Activated CD4-positive, alpha-beta T cell treated with anti-CD3 and anti-CD28 coated beads, Interleukin-2, Interleukin-6, amounts not matched to agents 100 ng/mL and 50 ng/mL, durations not matched to agents 16 hours and 8 hours (primary cell): ENCODE measurements around the gene SLC25A38.

Source experiments
- DNase-seq: peaks from one replicate; pipeline ENCODE4 v3.0.0-alpha.2; 2020

Gene SLC25A38

DNA sequence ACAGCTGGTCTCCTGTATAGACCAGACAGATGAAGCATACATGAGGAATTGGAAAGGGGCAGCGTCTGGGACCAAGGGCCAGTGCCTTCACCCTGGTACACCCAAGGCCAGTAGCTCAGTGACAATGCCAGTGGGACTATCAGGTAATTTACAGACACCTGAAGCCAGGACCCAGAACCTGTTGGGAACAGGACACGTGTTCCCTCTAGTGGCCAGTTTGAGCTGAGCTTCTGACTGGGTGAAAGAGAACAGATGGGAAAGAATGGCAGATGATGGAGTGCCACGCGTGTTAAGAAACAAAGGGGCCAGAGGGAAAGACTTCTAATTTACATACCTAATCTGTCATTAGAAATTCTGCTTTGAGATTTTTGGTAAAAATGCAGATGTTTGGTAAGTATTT, 5.1 kb upstream of the SLC25A38 start:
- peak; percentile 81 for DNase-seq

DNA sequence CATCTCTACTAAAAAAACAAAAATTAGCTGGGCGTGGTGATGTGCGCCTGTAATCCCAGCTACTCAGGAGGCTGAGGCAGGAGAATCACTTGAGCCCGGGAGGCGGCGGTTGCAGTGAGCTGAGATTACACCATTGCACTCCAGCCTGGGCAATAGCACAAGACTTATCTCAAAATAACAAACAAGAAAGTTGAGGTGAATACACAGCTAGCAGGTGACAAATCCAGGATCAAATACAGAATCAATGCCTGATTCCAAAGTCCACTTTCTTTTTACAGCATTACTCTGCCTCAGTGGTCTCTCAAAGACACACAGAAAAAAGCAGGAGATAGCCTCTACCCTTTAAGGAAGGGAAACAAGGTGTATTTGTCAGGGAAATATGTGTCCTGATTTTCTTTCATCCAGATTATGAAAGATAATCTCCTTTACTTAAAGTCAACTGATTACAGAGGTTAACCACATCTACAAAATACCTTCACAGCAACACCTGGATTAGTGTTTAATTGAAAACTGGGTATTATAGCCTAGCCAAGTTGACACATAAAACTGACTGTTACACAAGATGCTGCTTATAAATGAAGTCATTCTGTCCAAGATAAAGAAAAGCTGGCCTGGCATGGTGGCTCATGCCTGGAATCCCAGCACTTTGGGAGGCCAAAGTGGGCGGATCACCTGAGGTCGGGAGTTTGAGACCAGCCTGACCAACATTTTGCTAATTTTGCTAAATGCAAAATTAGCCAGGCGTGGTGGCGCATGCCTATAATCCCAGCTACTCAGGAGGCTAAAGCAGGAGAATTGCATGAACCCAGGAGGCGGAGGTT, 4.0 kb upstream of the SLC25A38 start:
- DNase-seq, result no peak

DNA sequence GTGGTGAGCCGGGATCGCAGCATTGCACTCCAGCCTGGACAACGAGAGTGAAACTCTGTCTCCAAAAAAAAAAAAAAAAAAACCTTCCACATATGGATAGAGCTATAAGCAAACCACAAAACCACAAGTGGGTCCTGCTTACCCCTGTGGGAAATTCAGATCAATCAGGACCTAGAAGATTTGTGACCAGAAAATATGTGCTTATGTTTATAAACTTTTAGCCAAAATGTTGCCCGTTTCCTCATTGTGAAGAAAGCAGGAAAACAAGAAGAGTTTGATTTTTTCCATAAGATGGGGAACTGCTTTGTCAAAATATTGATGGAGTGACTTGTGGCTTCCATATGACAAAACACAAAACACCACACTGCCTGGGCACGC, 3.4 kb upstream of the SLC25A38 start:
- DNase-seq, result no peak

DNA sequence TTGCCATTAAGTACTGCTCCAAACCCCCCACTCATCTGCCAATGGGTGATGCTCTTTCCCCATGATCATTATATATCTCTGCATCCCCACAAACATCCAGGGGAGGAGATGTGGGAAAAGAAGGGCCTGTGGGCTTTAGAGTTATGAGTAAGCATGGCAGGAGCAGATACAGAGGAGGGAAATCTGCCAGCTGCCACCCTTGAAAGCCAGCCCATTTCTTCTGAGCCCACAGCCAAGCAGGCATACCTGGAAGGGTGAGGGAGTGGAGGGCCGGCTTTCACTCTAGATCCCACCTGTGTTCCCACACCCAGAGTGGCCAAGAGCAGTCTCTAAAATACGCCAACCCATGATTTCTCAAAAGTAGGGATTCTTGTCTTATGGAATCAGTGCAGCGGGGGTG, 1.7 kb upstream of the SLC25A38 start:
- DNase-seq, result no peak

GRCh38 chr3:39383881-39384664, 903 bp downstream of the SLC25A38 start:
- DNase-seq, result peak; percentile 98

- DNase-seq, result no peak
Measured at GRCh38 chr3:39384665-39385000, 1.5 kb downstream of the SLC25A38 start.

GRCh38 chr3:39385456-39386090, 2.4 kb downstream of the SLC25A38 start:
- DNase-seq, result peak; percentile 27

DNA sequence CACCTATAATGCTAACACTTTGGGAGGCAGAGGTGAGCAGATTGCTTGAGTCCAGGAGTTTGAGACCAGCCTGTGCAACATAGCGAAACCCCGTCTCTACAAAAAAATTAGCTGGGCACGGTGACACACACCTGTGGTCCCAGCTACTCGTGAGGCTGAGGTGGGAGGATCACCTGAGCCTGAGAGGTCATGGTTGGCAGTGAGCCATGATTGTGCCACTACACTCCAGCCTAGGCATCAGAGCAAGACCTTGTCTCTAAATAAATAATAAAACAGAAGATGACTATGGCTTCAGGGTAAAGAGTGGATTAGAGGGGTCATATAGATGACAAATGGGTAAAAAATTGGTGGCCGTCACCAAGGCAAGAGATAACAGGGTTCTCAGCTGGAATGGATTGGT, 3.1 kb downstream of the SLC25A38 start:
- DNase-seq, result no peak

DNA sequence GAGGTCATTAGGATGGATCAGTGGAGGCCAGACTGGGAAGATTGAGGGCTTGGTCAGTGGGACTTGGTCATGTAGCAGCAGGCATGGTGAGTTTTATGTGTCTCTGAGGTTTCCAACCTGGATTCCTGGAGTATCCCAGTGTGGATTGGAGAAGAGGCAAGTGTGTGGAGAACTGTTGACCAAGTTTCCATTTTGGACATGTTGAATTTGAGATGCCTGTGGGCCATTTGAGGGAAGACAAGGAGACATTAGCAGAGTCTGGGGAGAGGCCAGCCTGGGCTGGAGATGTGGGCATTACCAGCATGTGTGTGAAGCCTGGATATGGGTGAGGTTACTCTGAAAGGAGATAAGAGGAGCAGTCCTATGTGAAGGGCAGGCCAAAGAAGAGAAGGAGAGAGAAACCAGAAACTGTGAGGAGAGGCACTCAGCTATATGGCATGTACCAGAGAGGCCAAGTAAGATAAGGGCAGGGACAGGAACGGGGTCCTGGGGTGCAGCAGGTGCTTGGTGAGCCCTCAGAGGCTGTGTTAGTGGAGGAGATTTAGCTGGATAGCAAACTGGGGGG, 4.3 kb downstream of the SLC25A38 start:
- no peak for DNase-seq

DNA sequence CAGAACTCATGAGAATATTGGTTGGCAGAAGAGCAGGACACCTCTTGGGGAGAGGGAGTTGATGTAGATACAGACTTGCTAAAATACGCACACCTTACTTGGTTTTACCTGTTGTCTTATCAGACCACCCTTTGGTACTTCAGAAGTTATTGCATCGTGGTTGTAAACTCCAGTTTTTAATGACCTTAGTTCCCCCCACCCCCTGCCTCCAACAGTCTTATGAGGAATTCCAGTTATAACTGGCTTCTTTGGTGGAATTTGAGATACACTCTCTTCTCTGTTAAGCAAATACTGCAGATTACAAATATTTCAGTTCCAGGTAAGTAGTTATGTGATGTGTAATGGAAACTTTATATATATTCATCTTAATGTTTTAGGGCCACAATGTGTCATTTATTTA, 5.0 kb downstream of the SLC25A38 start:
- DNase-seq, result no peak

DNA sequence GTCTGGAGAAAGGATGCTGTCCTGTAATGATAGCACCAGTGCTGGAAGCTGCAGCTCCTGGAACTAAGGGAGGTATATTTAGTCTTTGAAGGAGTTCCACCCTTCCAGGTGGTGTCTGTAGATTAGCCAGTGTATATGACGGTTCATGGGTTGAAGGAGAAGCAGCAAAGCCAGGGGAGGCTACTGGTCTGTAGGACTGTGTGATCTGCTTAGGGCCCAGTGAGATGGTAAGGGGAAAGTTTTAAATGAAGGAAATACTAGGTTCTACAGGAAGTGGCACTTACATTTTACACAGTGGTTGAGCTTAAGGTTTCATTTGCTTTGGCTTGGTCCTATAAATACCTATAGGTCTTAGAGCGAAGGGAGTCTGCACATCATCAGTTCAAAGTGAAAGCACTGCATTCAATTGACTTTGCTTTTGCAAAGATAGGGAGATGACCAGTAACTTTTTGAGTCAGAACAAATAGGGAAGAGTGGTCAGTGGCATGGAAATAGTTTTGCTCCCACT, 5.6 kb downstream of the SLC25A38 start:
- peak; percentile 43 for DNase-seq

DNA sequence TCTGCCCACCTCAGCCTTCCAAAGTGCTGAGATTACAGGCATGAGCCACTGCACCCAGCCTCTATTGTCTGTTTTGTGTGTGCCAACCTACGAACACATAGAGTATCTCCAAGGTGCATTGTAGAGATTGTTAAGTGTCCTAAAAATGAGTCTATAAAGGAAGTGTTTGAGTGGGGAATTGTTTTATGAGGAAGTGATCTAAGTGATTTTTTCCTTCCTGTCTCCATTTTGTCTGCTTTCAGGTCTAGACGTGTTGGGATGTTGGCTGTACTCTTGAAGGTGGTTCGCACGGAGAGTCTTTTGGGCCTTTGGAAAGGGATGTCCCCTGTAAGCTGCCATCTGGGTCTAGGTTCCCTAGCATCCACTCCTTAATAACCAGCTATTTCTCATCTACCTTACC, 7.0 kb downstream of the SLC25A38 start:
- DNase-seq, result no peak

DNA sequence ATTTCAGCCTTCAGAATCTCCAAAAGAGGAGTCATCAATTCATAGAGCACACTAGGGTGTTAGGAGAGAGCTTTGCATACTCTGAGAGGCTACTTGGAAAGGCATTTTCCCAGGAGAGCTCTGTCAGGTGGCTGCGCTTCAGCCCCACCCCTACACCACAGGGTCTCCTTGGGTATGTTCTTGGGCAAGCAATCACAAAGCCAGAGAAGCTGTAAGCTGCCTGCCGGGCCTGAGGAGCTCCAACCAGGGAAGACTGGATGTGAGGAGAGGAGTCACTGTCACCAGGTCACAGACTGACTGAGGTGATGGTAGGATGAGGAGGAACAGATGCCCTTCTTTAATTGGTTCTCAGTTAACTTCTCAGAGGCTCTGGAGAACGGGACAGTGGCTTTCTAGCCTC, 13.5 kb downstream of the SLC25A38 start:
- no peak for DNase-seq

GRCh38 chr3:39398700-39399099, 15.5 kb downstream of the SLC25A38 start:
- no peak for DNase-seq

DNA sequence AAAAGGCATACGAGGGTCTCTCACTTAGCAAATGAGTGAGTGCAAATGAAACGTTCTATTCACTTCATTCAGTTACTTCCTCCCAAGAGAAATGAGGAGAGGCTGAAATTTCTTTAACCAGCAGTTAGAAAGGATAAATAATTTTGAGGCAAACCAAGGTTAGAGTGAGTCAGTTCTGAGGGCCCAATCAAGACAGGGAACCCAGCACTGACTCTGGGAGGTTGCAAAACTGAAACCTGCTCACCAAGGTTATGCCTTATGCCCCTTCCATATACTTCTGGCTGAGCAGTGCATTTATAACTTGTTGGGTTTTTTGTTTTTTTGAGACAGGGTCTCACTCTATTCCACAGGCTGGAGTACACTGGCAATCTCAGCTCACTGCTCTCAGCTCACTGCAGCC, 18.8 kb downstream of the SLC25A38 start:
- peak; percentile 39 for DNase-seq

DNA sequence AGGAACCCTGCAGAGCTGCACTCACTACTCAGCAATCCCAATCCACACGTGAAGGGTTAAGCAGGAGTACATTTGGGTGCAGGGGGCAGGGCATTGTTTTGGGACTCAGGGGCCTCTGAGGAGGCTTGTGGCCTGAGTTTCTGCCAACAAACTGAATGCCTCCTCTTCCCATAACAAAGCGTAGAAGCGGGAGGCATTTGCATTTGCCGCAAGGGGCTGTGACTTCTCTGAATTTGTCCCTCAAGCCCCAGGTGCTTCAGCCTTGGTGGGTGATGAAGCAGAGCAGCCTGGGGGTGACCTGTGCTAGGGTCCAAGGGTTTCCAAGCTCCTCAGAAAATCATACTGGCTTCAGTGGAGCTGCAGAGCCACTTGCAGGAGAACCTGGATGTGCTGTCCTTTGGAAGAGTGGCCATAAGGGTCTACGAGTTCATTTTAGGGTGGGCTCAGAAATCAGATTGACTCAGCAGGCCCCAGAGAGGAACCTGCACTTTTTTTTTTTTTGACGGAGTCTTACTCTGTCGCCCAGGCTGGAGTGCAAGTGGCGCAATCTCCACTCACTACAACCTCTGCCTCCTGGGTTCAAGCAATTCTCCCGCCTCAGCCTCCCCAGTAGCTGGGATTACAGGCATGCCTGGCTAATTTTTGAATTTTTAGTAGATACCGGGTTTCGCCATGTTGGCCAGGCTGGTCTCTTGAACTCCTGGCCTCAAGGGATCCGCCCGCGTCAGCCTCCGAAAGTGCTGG, 21.9 kb downstream of the SLC25A38 start:
- DNase-seq, result no peak

- DNase-seq, result no peak
Measured at GRCh38 chr3:39405687-39406367, 22.7 kb downstream of the SLC25A38 start.

GRCh38 chr3:39406368-39407258, 23.4 kb downstream of the SLC25A38 start, which contains the start of gene RPSA:
TSS of gene RPSA (plus strand) at chr3:39406720. CDS start at chr3:39407654, 934 bp downstream.
- peak; percentile 99 for DNase-seq

GRCh38 chr3:39407259-39407629, 24.1 kb downstream of the SLC25A38 start:
- DNase-seq, result peak; percentile 20

- peak; percentile 32 for DNase-seq
Measured at GRCh38 chr3:39407773-39408492, 24.8 kb downstream of the SLC25A38 start.
